ENCODE measurements around the gene CEACAM21.
A peak's percentile ranks its signal among the peaks of the same experiment; 100 is the strongest.

The CEACAM21 gene

DNA sequence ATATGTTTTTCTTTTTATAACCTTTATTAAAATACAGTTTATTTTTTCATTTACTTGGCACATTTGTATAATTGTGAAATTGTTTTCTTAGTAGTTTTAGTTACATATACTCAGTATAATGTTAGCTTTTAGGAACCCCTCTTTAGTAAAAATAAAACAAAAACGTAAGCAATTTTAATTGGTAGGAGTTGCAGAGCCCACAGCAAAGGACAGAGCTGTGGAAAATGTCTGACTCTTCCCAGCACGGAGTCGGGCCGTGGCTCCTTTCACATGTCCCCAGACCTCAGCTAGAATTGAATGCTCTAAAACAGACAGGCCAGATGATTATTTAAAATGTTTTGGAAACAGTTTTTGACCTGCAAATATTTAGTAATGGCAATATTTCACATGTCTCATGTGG lies 27.9 kb upstream of the CEACAM21 start:
- TF ChIP-seq, protein P1, sequence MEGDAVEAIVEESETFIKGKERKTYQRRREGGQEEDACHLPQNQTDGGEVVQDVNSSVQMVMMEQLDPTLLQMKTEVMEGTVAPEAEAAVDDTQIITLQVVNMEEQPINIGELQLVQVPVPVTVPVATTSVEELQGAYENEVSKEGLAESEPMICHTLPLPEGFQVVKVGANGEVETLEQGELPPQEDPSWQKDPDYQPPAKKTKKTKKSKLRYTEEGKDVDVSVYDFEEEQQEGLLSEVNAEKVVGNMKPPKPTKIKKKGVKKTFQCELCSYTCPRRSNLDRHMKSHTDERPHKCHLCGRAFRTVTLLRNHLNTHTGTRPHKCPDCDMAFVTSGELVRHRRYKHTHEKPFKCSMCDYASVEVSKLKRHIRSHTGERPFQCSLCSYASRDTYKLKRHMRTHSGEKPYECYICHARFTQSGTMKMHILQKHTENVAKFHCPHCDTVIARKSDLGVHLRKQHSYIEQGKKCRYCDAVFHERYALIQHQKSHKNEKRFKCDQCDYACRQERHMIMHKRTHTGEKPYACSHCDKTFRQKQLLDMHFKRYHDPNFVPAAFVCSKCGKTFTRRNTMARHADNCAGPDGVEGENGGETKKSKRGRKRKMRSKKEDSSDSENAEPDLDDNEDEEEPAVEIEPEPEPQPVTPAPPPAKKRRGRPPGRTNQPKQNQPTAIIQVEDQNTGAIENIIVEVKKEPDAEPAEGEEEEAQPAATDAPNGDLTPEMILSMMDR (IDR thresholded peaks at IDR 0.05; ENCODE audit: insufficient read depth, low read depth, low read length, missing control alignments) = no peak
- DNase-seq (ENCODE audit: low read depth) = no peak
- H3K4me3 ChIP-seq (ENCODE audit: low read depth, low read length) = no peak overlapping the region

DNA sequence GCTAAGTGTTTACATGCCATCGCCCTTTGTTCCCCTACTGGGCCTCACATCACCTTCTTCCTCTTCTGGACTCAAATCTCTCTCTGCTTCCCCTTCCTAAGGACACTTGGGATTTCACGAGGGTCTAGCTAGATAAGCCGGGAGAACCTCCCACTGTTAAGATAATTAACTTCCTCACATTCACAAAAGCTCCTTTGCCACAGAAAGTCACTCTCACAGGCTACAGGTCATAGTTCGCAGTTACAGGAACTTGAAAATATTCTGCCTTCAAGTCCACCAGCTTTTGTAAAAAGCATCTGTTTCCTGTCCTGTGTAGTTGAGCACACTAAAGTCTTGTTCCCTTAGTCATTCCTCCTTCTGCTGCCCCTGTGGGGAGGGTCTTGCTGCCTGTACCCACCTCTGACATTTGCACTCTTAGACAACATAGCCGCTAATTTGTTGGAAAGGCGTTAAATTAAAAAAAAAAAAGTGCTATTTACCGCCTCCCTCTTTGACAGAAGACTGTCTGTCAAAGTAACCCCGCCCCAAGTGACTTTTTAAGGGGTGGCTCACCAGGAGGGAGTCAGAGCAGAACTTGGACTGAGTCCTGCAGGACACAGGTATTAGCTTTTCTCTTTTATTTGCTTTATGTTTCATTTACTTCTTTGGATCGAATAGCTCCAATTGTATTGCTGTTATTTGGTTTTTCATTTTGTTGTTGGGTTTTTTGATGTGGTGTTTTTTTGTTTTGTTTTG lies 26.8 kb upstream of the CEACAM21 start:
- H3K4me3 ChIP-seq (ENCODE audit: low read depth, low read length) = peak overlapping the region; percentile 91
- peak; percentile 90 for DNase-seq (ENCODE audit: low read depth)
- TF ChIP-seq, protein P1 (IDR thresholded peaks at IDR 0.05; ENCODE audit: insufficient read depth, low read depth, low read length, missing control alignments) = no peak

DNA sequence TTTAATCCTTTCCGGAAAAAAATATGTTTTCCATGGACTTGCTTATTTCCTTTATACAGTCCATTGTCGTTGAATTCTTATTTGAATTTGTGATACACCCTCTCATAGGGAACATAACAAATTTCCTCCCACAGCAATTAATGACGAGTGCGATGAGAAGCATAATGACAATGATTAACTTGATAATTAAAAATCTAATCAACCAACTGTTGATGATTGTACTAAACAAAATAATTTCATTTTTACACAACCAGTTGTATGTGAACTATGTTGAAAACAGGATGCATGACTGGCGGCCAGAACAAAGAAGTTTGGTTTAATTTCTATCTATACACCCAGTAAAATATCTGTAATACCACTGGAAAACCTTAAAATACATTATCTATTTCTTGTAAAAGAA lies 26.1 kb upstream of the CEACAM21 start:
- TF ChIP-seq, protein P1 (IDR thresholded peaks at IDR 0.05; ENCODE audit: insufficient read depth, low read depth, low read length, missing control alignments) = no peak
- H3K4me3 ChIP-seq (ENCODE audit: low read depth, low read length) = peak overlapping the region; percentile 91
- no peak for DNase-seq (ENCODE audit: low read depth)

DNA sequence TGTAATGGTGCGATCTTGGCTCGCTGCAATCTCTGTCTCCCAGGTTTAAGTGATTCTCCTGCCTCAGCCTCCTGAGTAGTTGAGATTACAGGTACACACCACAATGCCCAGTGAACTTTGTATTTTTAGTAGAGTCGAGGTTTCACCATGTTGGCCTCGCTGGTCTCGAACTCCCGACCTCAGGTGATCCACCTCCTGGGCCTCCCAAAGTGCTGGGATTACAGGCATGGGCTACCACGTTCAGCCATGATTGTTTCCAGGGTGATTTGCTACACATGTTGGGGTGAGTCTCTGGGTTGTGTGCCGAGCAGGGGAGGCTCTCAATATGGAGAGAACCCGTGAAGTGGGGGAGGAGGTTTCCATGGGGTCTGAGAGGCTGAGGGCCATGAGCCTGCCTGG lies 24.8 kb upstream of the CEACAM21 start:
- TF ChIP-seq, protein P1 (IDR thresholded peaks at IDR 0.05; ENCODE audit: insufficient read depth, low read depth, low read length, missing control alignments) = no peak
- DNase-seq (ENCODE audit: low read depth) = peak; percentile 49
- H3K4me3 ChIP-seq (ENCODE audit: low read depth, low read length) = peak overlapping the region; percentile 91

DNA sequence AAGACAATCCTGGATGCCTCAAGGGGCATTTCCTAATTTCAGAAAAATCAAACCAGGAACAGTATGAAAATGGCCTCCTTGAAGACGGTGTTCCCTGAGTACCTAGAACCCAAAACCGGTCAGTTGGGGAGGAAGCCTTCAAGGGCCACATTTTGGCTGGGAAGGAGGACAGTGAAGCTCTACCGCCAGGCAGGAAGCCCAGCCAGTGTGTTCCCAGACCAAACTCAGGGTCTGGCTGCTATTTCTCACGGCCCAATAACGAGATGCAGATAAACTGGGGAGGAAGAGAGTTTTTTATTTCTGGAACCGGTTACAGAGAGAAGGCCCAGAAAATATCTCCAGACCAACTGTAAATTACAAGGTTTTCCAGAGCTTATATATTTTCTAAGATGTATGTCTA lies 24.3 kb upstream of the CEACAM21 start:
- TF ChIP-seq, protein P1 (IDR thresholded peaks at IDR 0.05; ENCODE audit: insufficient read depth, low read depth, low read length, missing control alignments) = no peak
- DNase-seq (ENCODE audit: low read depth) = peak; percentile 78
- H3K4me3 ChIP-seq (ENCODE audit: low read depth, low read length) = peak overlapping the region; percentile 91

DNA sequence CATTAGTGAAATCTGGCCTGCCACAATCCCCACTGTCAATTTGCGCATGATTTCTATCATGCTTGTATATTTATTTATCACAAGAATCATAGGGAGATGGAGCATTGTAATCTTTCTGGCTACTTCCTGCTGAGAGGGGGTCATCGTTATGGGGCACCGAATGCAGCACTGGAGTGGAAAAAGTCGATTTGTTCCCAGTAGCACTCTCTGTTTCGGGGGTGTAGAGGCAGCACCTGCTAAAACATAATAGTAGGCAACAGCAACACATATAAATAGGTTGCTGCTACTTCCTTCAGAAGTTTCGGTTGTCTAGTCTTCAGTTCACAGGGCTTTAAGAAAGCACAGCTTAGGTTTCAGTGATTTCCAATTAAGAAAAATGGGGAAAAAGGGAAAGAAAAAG lies 23.4 kb upstream of the CEACAM21 start:
- TF ChIP-seq, protein P1 (IDR thresholded peaks at IDR 0.05; ENCODE audit: insufficient read depth, low read depth, low read length, missing control alignments) = no peak
- DNase-seq (ENCODE audit: low read depth) = peak; percentile 92

DNA sequence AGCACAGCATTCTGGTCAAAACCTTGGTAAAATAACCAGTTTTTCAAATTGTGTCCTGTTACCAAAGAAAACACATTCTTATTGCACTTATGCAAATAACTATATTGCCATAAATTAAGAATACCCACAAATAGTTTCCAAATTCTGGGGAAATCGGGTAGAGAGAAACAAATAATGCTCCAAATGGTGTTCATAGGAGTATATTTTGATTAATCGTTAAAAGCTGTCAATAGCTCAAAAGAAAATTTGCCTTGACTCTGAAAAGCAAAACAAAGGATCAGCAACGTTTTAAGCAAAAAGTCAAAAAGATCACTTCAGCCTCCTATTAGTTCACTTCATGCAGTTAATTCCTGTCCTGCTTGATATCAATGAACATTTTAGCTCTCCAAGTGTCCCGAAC lies 22.2 kb upstream of the CEACAM21 start:
- no peak for DNase-seq (ENCODE audit: low read depth)
- TF ChIP-seq, protein P1 (IDR thresholded peaks at IDR 0.05; ENCODE audit: insufficient read depth, low read depth, low read length, missing control alignments) = no peak
- no peak overlapping the region; the same call in 1 of the 2 replicates for H3K4me3 ChIP-seq (ENCODE audit: low read depth, low read length)

More for the DNA sequence above, 23.4 kb upstream of the CEACAM21 start:
- peak overlapping the region; percentile 91 for H3K4me3 ChIP-seq (ENCODE audit: low read depth, low read length)

Data from GM12865 (cell line).